HAP-1 (cell line): ENCODE data around the gene SPECC1.
"Not testable (repeated sequence)": the region's sequence is repeated elsewhere in the genome, so short reads cannot be mapped to it uniquely, and the experiment has no call there.

ENCODE experiments used
- DNase-seq, 2 experiments: peaks; one replicate each; pipeline ENCODE4 v3.0.0-alpha.2; 2016 to 2020; ENCODE audit warnings: low spot score in 2 of 2
- H3K27me3 ChIP-seq: fragments of 250-450 bp; sonication (Bioruptor Pico); 2 replicates; pipeline ENCODE4 v1.5.1; 2020; ENCODE audit warnings: low read depth, mild to moderate bottlenecking, moderate library complexity
- H3K36me3 ChIP-seq: fragments of 250-450 bp; sonication (Bioruptor Pico); replicated peaks from 2 replicates; pipeline ENCODE4 v1.5.1; 2020; ENCODE audit warnings: mild to moderate bottlenecking
- H3K4me1 ChIP-seq: fragments of 250-450 bp; sonication (Bioruptor Pico); 2 replicates; pipeline ENCODE4 v1.5.1; 2020; ENCODE audit warnings: mild to moderate bottlenecking
- H3K4me3 ChIP-seq: fragments of 250-450 bp; sonication (Bioruptor Pico); 2 replicates; pipeline ENCODE4 v1.5.1; 2020; ENCODE audit warnings: mild to moderate bottlenecking, moderate library complexity
- H3K9me3 ChIP-seq: fragments of 250-450 bp; sonication (Bioruptor Pico); 2 replicates; pipeline ENCODE4 v1.5.1; 2020; ENCODE audit warnings: mild to moderate bottlenecking, moderate library complexity
- in situ Hi-C: fragments of 300-500 bp; cut with MboI; formaldehyde crosslinking; loops from 3 replicates; pipeline ENCODE4 v1.14.3; 2020; ENCODE audit warnings: low sequenced_read_pairs, inconsistent platforms, mixed read lengths

Gene SPECC1

DNA sequence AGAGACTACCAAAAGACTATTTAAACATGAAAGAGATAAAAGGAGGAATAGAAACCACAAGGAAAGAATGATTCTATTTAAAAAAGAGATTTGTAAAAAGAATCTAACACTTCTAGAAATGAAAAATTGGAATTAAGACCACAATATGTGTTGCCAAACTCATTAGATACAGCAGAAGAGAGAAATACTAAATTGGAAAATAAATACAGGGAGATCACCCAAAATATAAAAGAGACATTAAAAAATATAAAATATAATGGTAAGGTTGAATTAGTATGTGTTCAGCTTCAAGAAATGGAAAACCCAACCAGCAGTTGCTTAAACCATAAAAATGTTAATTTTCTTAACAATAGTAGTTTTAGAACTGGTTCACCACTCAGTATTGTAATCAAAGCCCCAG, 297.8 kb downstream of the SPECC1 start:
- no peaks in the 10 kb centered on the region for H3K27me3 ChIP-seq
- H3K4me1 ChIP-seq, result no peaks in the 10 kb centered on the region
- H3K36me3 ChIP-seq, result peaks cover 3% of the 10 kb centered on the region; the same call in 1 of the 2 replicates
- no peak overlapping the region for H3K4me3 ChIP-seq
- DNase-seq, result no peak
- in situ Hi-C loops, result loop anchor here (25.0 kb wide), 2 partner anchors 170 to 320 kb away; partner anchors contain the start of gene AKAP10
- peaks cover 5% of the 10 kb centered on the region for H3K9me3 ChIP-seq

DNA sequence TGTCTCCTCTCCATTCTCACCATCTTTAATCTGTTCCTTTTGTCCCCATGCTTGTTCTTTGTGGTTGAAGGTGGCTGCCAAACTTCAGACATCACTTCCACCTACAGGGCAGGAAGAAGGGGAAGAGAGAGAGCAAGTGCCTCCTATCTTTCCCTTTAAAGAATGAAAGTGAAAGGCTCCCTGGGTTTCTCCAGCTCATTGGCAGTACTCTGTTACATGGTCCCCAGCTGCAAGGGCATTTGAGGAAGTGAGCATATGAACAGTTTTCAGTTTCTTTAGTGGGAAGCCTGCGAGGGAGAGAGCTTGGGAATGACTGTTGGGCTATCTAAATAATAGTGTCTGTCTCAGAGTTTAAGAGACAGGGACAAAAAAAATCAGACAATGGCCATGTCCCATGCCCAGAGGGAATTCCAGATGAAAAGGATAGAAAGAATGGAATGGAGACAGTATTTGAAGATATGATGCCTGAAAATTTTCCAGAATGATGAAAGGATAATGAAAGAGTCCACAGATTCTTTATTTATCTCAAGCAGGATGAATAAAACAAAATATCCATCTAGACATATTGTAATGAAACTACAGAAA, 298.3 kb downstream of the SPECC1 start:
- no peaks in the 10 kb centered on the region for H3K4me1 ChIP-seq
- no peak overlapping the region for H3K4me3 ChIP-seq
- peaks cover 3% of the 10 kb centered on the region; the same call in 1 of the 2 replicates for H3K36me3 ChIP-seq
- in situ Hi-C loops, result loop anchor here (25.0 kb wide), 2 partner anchors 170 to 320 kb away; partner anchors contain the start of gene AKAP10
- peaks cover 5% of the 10 kb centered on the region for H3K9me3 ChIP-seq
- H3K27me3 ChIP-seq, result no peaks in the 10 kb centered on the region
- no peak for DNase-seq

DNA sequence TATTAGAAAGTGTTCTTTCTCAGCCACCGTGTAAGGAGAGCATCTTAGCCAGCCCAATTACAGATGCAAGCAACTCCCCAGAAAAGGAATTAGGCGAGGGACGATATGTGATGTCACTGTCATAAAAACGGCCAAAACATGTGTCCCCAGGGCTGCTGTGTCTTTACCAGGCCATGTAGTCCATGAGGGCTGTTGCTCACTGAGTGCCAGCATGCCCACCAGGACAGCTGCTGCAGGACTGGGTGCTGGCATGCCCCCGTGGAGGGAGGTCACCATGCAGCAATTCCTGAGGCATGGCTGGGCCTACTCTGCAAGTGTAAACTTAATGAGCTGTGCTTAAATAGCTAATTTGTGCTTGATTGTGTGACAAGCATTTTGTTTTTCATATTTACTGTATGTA, 301.3 kb downstream of the SPECC1 start:
- no peaks in the 10 kb centered on the region for H3K4me1 ChIP-seq
- peaks cover 5% of the 10 kb centered on the region; the same call in 1 of the 2 replicates for H3K9me3 ChIP-seq
- H3K4me3 ChIP-seq, result no peak overlapping the region
- DNase-seq, result no peak
- H3K27me3 ChIP-seq, result no peaks in the 10 kb centered on the region
- peaks cover 3% of the 10 kb centered on the region; the same call in 1 of the 2 replicates for H3K36me3 ChIP-seq
- in situ Hi-C loops, result loop anchor here (10.0 to 25.0 kb wide), 3 partner anchors 86 to 323 kb away; partner anchors contain the start of gene AKAP10

GRCh38 chr17:20313306-20313705, 304.1 kb downstream of the SPECC1 start:
- DNase-seq, result no peak
- no peaks in the 10 kb centered on the region; the same call in 1 of the 2 replicates for H3K36me3 ChIP-seq
- H3K27me3 ChIP-seq, result no peaks in the 10 kb centered on the region
- H3K4me3 ChIP-seq, result no peak overlapping the region
- H3K9me3 ChIP-seq, result 0 out of 2 replicates have a peak, but pooled peaks cover 2% of the 10 kb centered on the region
- in situ Hi-C loops, result loop anchor here (10.0 to 25.0 kb wide), 3 partner anchors 89 to 326 kb away; partner anchors contain the start of gene AKAP10
- no peaks in the 10 kb centered on the region for H3K4me1 ChIP-seq

GRCh38 chr17:20313891-20314290, 304.7 kb downstream of the SPECC1 start:
- Histone ChIP-seq H3K9me3 (no peaks in the 10 kb centered on the region), H3K36me3 (no peaks in the 10 kb centered on the region; the same call in 1 of the 2 replicates), H3K4me3 (no peak overlapping the region), H3K27me3 (no peaks in the 10 kb centered on the region), H3K4me1 (no peaks in the 10 kb centered on the region)
- in situ Hi-C loops, result loop anchor here (10.0 to 25.0 kb wide), 3 partner anchors 89 to 327 kb away; partner anchors contain the start of gene AKAP10
- DNase-seq, result no peak

- in situ Hi-C loops, result loop anchor here (10.0 to 25.0 kb wide), 3 partner anchors 90 to 328 kb away; partner anchors contain the start of gene AKAP10
- H3K9me3 ChIP-seq, result no peaks in the 10 kb centered on the region
- H3K4me3 ChIP-seq, result no peak overlapping the region
- no peaks in the 10 kb centered on the region for H3K4me1 ChIP-seq
- DNase-seq, result no peak
- H3K27me3 ChIP-seq, result no peaks in the 10 kb centered on the region
- H3K36me3 ChIP-seq, result no peaks in the 10 kb centered on the region; the same call in 1 of the 2 replicates
Observed at GRCh38 chr17:20314834-20315233, 305.7 kb downstream of the SPECC1 start.

GRCh38 chr17:20315311-20315710, 306.2 kb downstream of the SPECC1 start:
- Histone ChIP-seq H3K4me3 (no peak overlapping the region), H3K36me3 (no peaks in the 10 kb centered on the region; the same call in 1 of the 2 replicates), H3K27me3 (no peaks in the 10 kb centered on the region), H3K9me3 (no peaks in the 10 kb centered on the region), H3K4me1 (no peaks in the 10 kb centered on the region)
- in situ Hi-C loops, result loop anchor here (10.0 to 25.0 kb wide), 3 partner anchors 91 to 328 kb away; partner anchors contain the start of gene AKAP10
- DNase-seq, result no peak

- in situ Hi-C loops, result loop anchor here (10.0 to 25.0 kb wide), 3 partner anchors 91 to 329 kb away; partner anchors contain the start of gene AKAP10
- H3K9me3 ChIP-seq, result no peaks in the 10 kb centered on the region
- no peak overlapping the region for H3K4me3 ChIP-seq
- DNase-seq, result no peak
- no peaks in the 10 kb centered on the region; the same call in 1 of the 2 replicates for H3K36me3 ChIP-seq
- H3K4me1 ChIP-seq, result no peaks in the 10 kb centered on the region
- H3K27me3 ChIP-seq, result no peaks in the 10 kb centered on the region
Observed at GRCh38 chr17:20315821-20316220, 306.7 kb downstream of the SPECC1 start.

GRCh38 chr17:20320535-20321229, 311.5 kb downstream of the SPECC1 start:
- in situ Hi-C loops, result loop anchor here (25.0 kb wide), 2 partner anchors 183 to 333 kb away; partner anchors contain the start of gene AKAP10
- H3K4me3 ChIP-seq, H3K4me1 ChIP-seq, H3K9me3 ChIP-seq, H3K27me3 ChIP-seq, H3K36me3 ChIP-seq: not testable (repeated sequence)
- DNase-seq, result peak; percentile 20 to 74

- H3K27me3 ChIP-seq, H3K9me3 ChIP-seq, H3K4me1 ChIP-seq, H3K4me3 ChIP-seq, DNase-seq, H3K36me3 ChIP-seq: not testable (repeated sequence)
- in situ Hi-C loops, result loop anchor here (25.0 kb wide), 2 partner anchors 184 to 334 kb away; partner anchors contain the start of gene AKAP10
Observed at GRCh38 chr17:20321357-20321756, 312.2 kb downstream of the SPECC1 start.

DNA sequence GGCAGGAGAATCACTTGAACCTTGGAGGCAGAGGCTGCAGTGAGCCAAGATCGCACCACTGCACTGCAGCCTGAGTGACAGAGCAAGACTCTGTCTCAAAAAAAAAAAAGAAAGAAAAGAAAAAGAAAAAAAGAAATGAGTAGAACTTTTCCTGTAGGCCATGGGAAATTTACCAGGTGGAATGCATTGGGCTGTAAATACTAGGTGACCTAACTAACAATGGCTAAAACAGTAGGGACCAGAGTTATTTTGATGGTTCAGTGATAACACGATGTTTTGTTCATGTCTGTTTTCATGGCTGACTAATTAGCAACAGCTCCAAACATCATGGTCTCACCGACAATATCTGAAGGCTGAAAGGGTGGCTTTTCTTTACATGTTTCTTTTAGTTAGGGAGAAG, 318.6 kb downstream of the SPECC1 start:
- H3K27me3 ChIP-seq, H3K4me3 ChIP-seq, in situ Hi-C loops, H3K9me3 ChIP-seq, DNase-seq, H3K36me3 ChIP-seq, H3K4me1 ChIP-seq: not testable (repeated sequence)

- H3K4me1 ChIP-seq, H3K36me3 ChIP-seq, H3K4me3 ChIP-seq, DNase-seq, in situ Hi-C loops, H3K27me3 ChIP-seq, H3K9me3 ChIP-seq: not testable (repeated sequence)
Observed at GRCh38 chr17:20351405-20351804, 342.2 kb downstream of the SPECC1 start.

DNA sequence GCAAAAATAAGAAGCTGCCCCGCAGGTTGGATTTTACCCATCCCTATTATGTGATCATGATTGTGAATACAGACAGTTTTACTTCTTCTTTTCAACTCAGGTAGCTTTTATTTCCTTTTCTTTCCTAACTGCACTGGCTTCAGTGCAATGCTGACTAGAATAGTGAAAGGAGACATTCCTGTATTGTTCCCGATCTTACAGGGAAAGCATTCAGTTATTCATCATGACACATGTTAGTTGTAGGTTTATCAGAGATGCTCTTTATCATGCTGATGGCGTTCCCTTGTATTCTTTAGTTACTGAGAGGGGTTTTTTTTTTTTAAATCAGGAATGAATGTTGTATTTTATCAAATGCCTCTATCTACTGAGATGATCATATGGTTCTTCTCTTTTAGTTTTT, 343.4 kb downstream of the SPECC1 start:
- H3K9me3 ChIP-seq, H3K4me1 ChIP-seq, H3K36me3 ChIP-seq, in situ Hi-C loops, H3K4me3 ChIP-seq, H3K27me3 ChIP-seq: not testable (repeated sequence)
- peak; percentile 7 to 81 for DNase-seq

- DNase-seq, in situ Hi-C loops, H3K36me3 ChIP-seq, H3K4me3 ChIP-seq, H3K27me3 ChIP-seq, H3K9me3 ChIP-seq, H3K4me1 ChIP-seq: not testable (repeated sequence)
Observed at GRCh38 chr17:20363846-20364245, 354.7 kb downstream of the SPECC1 start.
